GM18861 (cell line): ENCODE measurements around the gene IFIT1.
A peak's percentile ranks its signal among the peaks of the same experiment; 100 is the strongest.
"Not testable (repeated sequence)": the region's sequence is repeated elsewhere in the genome, so short reads cannot be mapped to it uniquely, and the experiment has no call there.

Experiments used
- ATAC-seq: cut with Tn5 transposase; IDR thresholded peaks from one replicate; pipeline ENCODE4 v1.9.1; 2021; ENCODE audit not compliant: unreplicated experiment

Gene IFIT1

DNA sequence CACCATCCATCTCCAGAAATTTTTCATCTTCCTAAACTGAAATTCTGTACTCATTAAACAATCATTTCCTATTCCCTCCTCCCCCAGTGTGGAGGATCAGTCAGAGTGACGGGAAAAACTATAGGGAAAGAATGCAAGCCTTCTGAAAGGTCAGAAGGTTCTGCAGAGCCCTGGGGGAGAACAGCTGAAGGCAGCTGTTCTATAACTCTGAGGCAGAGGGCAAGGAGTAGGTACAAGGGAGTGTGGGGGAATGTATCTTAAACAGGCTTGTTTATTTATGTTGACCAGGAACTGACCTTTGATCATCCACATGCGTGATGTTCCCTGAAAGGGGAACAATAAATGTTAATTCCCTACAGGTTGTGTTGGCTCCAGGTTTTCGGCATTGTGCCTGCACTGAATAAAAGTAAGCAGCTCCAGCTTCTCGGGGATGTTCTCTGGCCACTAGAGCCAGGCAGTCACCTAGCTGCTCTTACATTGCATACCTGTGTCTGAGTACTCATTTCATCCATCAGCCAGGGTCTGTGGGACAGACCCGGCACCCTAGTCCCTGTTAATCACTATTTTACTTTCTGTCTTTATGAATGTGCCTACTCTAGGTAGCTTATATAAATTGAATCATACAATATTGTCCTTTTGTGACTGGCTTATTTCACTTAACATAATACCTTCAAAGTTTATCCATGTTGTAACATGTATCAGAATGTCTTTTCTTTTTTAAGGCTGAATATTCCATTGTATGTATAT, 5.8 kb downstream of the IFIT1 start:
- no peak for ATAC-seq

DNA sequence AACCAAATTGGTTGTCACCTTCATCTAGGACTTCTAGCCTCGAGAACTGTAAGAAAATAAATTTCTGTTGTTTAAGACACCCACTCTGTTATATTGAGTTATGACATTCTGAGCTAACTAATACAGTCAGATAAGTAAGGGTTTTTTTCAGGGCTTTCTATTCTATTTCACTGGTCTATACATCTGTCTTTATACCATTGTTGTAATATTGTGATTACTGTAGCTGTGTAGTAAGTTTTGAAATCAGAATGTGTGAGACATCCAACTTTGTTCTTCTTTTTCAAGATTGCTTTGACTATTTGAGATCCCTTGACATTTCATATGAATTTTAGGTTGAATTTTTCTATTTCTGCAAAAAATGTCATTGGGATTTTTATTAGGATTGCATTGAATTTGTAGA, 7.5 kb downstream of the IFIT1 start:
- ATAC-seq: no peak

DNA sequence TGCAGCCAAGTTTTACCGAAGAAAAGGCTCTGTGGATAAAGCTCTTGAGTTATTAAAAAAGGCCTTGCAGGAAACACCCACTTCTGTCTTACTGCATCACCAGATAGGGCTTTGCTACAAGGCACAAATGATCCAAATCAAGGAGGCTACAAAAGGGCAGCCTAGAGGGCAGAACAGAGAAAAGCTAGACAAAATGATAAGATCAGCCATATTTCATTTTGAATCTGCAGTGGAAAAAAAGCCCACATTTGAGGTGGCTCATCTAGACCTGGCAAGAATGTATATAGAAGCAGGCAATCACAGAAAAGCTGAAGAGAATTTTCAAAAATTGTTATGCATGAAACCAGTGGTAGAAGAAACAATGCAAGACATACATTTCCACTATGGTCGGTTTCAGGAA, 10.6 kb downstream of the IFIT1 start:
- ATAC-seq: no peak

DNA sequence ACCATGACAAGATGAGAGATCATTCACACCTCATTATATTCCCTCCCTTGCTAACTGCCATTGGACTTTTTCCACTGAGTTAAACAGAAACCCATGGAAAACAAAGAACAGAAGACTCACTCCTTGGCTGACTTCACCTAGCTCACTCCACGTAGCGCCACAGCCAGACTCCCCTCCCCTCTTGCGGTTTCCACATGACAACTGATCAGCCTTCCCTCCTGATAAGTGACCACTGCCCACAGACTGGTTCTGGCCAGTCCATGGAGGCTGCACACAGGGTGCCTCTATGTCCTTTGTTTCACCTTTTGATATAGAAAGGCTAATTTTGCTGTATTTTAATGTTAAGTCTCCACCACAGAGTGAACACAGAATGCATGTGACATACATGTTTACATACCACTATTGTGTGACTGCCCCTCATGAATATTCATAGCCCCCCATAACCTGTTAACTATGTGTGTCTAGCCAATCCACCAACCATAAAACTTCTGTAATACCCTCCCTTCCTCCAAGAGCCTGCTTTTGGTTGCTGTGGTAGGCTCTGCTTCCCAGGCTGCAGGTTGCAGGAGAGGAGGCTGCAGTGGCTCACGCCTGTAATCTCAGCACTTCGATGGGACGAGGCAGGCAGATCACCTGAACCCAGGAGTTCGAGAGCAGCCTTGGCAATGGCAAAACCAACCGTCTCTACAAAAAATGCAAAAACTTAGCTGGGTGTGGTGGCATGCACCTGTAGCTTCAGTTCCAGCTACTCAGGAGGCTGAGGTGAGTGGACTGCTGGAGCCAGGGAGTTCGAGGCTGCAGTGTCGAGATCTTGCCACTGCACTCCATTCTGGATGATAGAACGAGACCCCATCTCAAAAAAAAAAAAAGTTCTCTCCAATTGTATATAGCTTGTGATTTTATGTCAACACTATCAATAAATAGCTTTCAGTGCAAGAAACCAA, 12.0 kb downstream of the IFIT1 start:
- ATAC-seq: no peak

DNA sequence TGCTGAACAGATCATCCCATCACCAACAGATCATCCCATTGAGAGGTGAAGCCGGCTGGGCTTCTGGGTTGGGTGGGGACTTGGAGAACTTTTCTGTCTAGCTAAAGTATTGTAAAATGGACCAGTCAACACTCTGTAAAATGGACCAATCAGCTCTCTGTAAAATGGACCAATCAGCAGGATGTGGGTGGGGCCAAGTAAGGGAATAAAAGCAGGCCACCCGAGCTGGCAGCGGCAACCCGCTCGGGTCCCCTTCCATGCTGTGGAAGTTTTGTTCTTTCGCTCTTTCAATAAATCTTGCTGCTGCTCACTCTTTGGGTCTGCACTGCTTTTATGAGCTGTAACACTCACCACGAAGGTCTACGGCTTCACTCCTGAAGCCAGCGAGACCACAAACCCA, 13.8 kb downstream of the IFIT1 start:
- ATAC-seq: not testable (repeated sequence)

DNA sequence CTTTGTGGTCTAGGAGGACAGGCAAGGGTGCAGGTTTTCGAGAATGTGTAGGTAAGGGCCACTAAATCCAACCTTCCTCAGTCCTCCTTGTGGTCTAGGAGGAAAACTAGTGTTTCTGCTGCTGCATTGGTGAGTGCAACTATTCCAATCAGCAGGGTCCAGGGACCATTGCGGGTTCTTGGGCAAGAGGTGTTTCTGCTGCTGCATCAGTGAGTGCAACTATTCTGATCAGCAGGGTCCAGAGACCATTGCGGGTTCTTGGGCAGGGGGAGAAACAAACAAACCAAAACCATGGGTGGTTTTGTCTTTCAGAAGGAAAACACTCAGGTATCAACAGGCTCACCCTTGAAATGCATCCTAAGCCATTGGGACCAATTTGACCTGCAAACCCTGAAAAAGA, 15.4 kb downstream of the IFIT1 start:
- not testable (repeated sequence) for ATAC-seq

DNA sequence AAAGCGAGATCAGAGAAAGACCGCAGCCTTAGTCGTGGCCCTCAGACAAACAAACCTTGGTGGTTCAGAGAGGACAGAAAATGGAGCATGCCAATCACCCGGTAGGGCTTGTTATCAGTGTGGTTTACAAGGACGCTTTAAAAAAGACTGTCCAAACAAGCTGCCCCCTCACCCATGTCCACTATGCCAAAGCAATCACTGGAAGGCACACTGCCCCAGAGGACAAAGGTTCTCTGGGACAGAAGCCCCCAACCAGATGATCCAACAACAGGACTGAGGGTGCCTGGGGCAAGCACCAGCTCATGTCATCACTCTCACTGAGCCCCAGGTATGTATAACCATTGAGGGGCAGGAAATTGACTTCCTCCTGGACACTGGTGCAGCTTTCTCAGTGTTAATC, 16.9 kb downstream of the IFIT1 start:
- ATAC-seq: not testable (repeated sequence)

DNA sequence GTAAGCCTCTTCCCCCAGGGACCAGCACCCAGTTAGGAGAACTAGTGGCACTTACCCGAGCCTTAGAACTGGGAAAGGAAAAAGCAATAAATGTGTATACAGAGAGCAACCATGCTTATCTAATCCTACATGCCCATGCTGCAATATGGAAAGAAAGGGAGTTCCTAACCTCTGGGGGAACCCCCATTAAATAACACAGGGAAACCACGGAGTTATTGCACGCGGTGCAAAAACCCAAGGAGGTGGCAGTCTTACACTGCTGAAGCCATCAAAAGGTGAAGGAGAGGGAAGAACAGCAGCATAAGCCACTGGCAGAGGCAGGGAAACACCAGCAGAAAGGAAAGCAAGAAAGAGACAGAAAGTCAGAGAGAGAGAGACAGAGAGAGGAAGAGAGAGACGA, 18.1 kb downstream of the IFIT1 start:
- ATAC-seq: not testable (repeated sequence)

DNA sequence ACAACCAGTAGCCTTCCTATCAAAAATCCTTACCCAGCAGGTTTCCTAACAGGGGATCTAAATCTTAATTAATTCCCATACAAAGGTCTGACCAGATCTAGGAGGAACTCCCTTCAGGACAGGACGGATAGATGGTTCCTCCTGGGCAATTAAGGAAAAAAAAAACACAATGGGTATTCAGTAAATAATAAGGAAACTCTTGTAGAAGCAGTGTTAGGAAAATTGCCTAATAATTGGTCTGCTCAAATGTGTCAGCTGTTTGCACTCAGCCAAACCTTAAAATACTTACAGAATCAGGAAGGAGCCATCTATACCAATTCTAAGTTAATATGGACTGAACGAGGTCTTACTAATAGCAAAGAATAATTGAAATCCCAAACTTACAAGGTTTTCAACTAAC, 18.7 kb downstream of the IFIT1 start:
- not testable (repeated sequence) for ATAC-seq

DNA sequence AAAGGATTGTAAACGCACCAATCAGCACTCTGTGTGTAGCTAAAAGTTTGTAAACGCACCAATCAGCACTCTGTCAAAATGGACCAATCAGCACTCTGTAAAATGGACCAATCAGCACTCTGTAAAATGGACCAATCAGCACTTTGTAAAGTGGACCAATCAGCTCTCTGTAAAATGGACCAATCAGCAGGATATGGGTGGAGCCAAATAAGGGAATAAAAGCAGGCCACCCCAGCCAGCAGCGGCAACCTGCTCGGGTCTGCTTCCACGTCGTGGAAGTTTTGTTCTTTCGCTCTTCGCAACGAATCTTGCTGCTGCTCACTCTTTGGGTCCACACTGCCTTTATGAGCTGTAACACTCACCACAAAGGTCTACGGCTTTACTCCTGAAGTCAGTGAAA, 19.9 kb downstream of the IFIT1 start:
- ATAC-seq: not testable (repeated sequence)

DNA sequence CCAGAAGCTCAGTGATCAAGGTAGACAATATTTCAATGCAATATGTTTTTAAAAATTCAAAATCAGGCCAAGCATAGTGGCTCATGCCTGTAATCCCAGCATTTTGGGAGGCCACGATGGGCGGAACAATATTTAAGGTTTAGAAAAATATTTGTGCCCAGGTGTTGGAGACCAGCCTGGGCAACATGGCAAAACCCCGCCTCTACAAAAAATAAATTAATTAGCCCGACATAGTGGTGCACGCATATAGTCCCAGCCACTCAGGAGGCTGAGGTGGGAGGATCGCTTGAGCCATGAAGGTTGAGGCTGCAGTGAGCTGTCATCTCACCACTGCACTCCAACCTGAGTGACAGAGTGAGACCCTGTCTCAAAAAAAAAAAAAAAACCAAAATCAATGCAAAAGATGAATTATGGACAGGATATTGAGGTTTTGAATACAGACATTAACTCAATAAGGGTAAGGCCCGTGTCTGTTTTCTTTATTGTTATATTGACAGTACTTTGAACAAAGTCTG, 21.0 kb downstream of the IFIT1 start:
- ATAC-seq: no peak

DNA sequence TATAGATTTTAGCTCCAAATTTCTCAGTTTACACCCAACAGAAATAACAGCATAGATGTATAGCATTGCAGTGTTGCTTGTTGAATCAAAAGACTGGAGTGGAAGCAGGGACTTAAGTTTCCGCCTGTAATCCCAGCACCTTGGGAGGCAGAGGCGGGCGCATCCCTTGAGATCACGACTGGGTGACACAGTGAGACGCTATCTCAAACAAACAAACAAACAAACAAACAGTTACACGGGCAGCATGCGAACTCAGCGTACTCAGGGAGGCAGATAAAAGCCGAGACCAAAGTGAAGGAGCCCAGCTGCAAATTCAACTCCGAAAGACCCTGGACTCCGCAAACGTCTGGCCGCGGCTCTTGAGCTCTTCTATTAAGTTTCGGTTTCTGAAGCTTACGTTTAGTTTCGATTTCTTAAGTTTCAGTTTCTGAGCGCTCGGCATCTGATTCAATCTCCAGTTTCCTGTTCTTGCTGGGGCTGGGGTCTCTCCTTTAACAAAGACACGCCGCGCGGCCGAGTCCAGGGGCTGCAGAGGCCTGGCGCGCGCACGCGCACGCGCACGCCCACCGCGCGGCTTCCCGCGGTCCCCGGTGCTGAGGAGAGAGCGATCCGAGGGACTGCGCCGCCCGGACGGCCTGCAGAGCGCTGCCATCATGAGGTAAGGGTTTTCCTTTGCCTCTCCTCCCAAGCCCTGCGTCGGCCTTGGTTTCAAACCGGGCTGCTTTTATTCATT, 21.9 kb downstream of the IFIT1 start, which contains the start of gene IFIT5:
Gene IFIT5 (plus strand): TSS at position 423 of the 733 bp plus-strand sequence. CDS start 231 bp downstream, at position 654.
- ATAC-seq: peak; percentile 64

DNA sequence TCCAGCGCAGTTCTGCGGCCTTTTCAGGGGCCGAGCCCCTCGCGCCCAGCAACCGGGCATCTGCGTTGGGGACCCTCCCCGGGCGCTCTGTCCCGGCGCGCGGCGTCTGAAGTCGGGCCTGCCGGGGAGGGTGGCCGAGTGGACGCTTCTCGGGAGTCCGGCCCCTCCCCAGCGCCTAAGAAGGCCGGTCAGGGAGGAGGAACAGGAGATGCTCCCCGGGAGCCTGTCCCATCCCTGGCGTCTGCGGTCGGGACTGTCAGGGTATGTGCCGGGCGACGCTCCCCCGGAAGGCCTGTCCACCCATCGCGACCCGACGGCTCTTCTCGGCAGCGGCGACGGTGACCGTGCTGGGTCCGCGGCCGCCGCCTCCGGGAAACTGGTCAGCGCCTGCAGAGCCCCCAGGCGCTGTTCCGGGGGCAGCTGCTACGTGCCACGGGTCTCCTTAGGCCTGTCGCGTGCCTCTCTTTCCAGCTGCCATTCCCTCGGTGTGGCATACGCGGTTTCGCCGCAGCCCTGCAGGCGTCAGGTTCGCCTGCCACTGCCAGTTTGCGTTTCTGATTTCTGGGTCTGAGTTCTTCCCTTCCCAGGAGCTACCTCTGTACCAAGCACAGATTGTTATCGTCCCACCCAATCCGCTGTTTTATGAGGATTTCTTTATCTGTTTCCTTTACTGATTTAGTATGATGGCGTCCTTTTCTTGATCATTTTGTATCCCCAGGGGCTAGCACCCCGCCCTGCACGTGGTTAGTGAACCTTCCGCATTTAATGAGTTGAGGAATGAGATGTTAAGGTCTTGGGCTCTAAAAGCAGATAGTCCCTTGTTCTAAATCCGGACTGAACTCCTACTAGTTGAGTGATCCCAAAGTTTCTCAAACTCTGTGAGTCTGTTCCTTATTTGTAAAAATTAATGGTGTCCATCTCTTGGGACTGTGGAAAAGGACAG, 22.7 kb downstream of the IFIT1 start:
- peak; percentile 27 for ATAC-seq

DNA sequence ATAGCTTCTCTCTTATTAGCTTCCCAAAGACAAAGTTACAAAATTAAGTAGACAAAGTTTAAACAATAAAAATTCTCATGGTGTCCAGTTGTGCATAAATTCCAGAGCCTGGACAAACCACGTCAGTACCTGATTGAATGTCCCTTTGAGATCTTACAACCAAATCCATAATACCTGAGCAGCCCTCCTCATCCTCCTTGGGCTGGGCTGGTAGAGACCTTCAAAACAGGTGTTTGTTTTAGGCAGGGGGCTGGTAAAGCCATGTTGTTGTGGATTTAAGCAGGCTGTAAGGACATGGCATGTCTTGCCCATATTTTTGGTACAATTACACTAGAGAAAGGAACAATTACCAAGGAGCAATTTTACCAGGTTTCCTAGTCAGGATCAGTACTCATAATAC, 24.0 kb downstream of the IFIT1 start:
- ATAC-seq: no peak

DNA sequence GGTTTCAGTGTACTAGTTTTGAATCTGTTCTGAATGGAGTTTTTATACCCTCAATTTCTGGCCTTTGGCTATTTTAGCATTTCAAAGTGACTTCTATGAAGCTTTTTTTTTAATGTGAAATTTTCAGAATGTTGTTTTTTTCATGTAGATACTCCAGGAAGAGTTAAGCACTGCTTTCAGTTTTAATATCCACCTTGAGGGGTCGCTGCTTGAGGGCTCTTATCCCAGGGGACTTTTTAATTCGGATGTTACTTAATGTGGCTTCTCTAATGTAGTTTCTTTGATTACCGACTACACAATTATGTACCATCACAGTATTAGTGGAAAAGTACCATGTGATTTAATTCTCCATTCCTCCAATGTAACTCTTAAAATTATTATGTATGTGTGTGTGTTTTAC, 27.1 kb downstream of the IFIT1 start:
- no peak for ATAC-seq

DNA sequence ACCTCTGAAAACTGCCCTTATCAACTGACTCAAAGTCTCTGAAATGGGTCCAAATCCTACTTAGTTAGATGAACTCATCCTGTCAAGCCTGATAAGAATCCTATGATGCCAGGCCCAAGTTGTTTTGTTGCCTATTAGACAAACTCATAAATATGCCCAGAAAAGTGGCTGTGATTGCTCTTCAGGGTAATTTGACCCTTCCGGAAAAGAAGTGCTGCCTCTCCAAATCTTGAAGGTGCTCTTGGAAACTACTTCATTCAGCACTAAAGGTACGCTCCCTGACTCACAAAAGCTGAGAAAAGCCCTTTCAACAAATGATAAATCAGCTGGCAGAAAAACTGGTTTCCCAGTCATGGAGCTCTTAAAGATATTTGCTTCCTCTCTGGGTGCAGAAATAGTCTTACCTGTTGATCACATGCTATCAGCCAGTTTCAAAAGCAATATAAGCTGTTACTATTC, 28.6 kb downstream of the IFIT1 start:
- no peak for ATAC-seq

DNA sequence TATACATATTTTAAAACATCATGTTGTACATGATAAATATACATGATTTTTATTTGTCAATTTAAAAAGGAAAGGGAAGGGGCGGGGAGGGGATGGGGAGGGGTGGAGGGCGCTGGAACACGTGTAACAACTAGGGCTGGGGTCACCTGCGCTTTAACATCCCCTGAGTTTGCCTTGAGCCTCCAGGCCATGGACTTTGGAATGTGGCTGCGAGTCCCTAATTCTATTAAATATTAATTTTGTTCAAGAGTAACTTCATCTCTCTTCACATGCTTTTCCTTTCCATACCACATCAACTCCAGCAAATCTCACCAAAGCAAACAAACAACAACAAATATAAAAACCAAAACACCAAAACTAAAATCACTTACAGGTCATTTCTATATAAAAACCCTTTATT, 32.6 kb downstream of the IFIT1 start:
- no peak for ATAC-seq

DNA sequence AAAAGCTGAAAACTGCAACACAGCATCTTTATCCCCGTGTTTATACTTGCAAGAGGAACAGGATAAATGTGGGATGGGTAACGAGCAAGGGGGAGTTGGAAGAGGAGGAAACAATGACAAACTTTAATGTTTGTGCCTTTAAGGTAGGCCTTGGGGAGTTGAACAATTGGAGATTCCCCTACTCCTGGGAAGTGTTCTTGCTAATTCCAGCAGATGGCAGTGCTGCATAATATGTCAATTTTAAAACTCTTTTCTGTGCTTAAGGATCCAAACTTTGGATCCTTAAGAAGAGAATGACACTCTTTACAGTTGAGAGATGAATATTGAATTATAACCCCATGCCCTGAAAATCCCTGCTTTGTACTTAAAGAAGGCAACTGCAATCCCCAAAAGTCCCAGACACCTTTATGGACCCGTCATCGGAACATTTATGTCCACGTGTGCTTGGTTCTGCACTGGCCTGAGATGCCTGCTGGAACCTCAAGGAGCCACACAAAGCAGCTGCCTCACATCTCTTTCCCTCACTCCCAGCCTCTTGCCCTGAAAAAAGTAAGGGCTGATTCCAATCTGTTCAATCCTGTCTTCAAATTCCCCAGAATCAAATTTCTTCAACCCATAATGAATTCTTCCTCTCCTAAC, 33.9 kb downstream of the IFIT1 start:
- no peak for ATAC-seq

DNA sequence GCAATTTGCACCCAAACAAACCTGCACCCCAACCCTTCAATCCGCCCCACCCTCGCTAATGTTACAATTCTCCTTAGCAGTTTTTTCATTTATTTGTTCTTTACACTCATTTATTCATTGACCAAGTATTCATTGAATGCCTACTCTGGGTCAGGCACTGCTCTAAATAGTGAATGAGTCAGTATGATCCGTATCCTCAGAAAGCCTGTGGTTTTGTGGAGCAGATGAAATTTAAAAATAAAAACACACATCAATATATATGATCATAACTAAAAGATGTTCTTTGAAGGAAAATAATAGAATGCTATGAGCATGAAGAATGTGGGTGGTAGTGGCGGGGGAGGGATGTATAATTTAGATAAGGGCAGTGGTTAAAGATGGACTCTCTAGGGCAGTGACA, 35.2 kb downstream of the IFIT1 start:
- ATAC-seq: no peak
